HG03064 (cell line): ENCODE results near the gene TBC1D9B.

Experiments used
- ATAC-seq: cut with Tn5 transposase; IDR thresholded peaks from one replicate; pipeline ENCODE4 v1.9.1; 2021; ENCODE audit warnings: low read depth; ENCODE audit not compliant: unreplicated experiment

The TBC1D9B gene

DNA sequence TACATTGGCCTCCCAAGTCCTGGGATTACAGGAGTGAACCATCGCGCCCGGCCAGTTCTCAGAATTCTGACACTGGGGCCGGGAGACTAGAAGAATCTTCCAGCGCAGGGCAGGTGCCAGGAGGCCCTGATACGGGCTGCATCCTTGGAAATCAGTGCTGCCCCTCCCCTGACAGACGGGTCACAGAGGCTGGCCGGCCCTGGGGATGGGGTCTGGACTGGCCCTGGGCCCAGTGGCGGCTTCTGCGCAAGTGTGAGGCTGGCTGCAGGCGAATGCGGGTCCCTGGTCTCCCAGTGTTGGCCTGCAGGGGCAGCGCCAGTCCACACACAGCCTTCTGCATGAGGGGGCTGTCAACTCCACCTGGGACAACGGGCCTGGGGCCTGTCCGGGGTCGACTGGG lies 831 bp upstream of the TBC1D9B start:
- no peak for ATAC-seq

DNA sequence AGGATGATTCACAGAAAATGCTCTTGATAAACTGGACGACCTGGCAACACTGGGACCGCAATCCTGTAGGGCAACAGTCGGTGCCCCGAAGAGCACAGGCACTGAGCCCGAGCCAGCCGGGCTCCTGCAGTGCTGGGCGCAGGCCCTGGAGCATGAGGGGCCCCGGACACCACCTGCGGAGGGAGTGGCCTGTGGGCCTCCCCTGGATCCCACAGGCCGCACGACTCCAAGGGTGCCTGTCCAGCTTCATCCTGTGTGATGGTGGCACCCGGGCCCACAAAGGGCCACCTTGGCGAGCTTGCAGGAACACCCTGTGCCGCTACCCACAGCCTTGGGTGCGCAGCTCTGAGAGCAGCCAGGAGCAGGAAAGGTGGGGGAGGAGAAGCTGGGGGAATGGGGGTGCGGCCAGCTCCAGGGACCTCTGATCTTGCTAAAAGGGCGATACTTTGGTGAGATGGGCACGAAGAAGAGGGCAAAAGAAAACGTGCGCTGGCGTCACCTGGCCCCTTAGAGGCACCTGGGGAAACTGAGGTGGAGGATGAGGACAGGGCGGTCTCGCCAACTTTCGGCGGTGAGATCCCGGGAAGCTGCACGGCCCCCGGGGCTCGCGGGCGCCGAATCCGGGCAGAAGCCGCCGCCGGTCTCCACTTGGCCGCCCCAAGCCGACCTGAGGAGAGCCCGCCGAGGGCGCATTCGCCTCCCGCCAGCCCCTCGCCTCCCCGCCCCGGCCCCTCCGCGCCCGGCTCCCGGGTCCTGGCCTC lies 722 bp downstream of the TBC1D9B start:
- peak; percentile 9 for ATAC-seq

DNA sequence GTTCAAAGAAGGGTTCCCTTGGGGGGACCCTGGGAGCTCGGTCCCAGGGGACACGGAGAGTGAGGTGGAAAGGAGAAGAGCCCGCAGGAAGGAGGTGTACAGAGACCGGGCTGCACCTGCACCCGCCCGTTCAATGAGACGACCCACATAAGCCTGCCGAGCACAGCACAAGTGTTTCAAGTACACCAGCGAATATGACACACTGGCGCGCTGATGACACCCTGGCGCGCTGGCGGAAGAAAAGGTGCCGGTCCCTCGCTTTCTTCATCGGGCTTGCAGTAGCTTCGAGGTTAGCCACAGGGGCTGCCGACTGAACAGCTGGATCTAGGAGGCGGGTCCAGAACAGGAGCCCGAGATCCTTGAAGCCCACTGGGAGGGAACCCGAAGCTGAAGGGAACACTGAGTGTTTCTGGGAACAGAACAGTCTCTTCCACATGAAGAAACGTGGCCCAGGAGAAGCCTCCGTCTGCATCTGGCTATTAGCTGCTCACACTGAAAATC lies 1.4 kb downstream of the TBC1D9B start:
- ATAC-seq = no peak

DNA sequence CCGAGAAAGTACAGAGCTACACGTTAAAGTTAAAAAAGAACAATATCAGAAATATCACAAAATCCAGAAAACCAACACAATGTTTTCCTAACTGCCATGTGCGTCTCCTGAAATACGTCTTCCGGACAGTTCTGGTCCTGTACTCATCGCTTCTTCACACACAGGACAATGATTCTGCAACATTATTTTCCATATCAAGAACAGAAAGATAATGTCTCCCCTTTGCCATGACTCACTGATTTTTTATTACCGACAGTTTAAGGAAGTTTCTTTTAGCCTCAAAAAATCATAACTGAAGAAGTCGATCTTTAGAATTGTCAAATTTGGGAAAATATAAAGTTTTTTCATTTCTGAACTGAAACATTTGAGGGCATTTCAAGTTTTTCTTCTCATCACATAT lies 2.5 kb downstream of the TBC1D9B start:
- no peak for ATAC-seq

DNA sequence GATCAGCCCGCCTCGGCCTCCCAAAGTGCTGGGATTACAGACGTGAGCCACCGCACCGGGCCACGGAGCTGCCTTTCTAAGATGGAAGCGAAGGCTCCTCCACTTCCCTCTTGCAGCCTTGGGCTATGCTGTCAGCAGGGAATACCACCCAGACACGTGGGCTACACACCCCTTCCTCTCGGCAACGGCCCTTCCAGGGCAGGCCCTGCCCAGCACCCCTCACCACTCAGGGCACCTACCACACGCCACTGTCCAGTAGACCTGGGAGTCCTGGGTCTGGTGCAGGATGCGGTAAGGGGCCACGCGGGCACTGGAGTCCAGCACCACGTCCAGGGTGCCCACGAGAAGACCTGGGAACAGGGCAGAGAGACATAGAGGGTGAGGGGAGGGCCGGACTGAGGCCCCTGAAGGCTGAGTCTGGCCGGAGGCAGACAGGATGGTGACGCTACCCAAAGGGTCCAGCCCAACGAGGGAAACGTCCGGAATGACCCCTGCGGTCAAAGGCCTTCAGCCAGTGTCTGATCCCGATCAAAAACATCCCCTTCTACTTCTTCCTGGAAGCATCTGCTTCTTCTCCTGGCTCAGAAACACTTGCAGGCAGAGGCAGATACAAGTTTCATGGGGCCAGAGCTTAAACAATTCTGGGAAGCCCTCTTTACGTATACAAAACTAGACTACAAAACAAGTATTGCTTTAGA lies 3.1 kb downstream of the TBC1D9B start:
- ATAC-seq = no peak

DNA sequence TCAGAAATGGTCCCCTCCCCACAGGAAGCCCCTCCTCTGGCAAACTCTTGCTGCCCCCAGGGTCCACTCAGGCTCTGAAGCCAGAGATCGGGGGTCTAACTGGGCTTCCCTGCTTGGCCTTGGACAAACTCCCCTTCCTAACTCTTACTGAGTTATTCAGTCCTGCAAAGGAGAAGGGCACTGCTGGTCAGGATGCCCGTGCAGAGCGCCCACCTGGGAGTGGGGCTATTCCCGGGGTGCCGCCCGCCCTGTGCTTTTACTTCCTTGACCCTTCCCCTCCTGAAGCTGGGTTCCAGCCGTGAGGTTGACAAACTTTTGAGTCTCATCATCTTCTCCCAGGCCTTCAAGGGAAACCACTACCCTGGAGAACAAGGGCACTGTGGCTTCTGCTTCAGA lies 4.9 kb downstream of the TBC1D9B start:
- ATAC-seq = no peak

DNA sequence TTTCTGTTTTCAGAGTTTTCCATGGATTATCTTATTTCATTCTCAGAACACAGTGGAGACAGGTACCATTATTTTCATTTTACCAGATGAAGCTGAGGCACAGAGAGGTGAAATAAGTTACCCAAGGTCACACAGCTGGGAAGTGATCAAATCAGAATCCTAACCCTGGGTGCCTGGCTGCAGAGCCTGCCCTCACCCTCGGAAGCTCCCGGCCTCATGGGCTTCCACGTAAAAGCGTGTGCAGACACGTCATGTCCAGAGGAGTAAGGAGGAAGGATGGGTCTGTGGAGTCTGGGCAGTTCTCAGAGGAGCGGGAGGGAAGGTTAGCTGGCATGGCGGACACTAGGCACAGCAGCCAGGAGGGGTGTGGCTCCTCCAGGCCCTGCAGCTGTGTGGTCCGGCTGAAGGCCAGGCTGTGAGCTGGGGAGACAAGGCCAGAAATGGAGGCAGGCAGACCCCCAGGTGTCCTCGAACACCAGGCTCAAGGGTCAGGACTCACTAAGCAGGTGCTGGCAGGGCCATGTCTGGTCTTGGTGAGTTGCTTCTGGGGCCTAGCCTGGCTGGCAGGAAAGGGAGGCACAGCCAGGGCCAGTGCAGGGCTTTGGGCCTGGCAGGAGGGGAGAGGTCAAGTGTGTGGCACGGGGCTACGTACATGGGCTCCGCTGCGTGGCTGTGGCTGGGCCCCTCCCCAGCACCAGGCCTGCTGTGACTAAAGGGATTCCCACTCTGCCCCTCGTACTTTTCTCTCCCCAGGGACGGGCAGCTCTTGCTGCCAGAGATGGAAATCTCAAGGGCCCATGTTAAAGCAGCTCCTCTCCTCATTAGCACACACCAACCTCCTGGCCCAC lies 5.6 kb downstream of the TBC1D9B start:
- no peak for ATAC-seq

DNA sequence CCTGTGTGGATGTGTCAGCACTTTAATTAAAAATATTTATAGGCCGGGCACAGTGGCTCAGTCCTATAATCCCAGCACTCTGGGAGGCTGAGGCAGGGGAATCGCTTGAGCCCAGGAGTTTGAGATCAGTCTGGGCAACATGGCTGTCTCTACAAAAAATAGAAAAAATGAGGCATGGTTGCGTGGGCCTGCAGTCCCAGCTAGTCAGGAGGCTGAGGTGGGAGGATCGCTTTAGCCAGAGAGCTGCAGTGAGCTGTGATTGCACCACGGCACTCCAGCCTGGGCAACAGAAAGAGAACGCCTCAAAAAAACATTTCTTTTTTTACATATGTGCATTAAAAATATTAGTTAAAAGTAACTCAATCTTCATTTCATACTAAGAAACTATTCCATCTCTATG lies 6.2 kb downstream of the TBC1D9B start:
- ATAC-seq = no peak

DNA sequence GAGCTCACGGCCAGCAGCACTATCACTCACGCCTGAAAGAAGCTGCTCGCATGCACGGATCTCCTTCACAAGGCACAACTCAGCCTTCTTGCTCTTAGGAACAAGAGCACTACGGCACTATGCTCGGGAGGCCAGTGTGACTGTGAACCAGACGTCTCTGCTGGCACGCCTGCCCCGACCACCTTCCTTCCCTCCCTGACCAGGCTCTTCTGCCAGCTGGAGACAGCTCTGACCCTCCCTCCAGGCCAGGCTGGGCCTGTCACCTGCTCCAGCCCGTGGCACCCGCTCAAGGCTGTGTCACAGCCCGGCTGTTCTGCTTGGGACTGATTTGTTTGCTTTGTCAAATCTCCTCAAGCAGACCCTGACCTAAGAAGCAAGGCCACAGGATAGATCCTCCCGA lies 7.0 kb downstream of the TBC1D9B start:
- no peak for ATAC-seq

DNA sequence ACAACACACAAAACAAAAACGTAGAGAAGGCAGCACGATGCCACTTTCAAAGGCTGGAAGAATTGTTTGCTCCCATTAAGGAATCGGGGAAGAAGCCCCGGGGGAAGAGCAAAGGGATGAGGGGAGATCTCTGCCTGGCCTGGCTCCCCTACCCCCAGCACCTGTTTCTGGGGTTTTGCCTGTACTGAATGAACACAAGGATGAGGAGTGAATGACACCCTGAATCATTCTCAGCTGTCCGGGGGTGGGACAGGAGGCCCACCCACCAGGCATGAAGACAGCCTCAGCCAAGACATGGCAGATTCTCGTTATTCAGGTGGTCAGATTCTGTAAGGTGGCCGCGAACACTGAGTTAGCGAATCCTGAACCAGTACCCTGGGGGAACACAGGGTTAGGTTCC lies 7.5 kb downstream of the TBC1D9B start:
- ATAC-seq = no peak

DNA sequence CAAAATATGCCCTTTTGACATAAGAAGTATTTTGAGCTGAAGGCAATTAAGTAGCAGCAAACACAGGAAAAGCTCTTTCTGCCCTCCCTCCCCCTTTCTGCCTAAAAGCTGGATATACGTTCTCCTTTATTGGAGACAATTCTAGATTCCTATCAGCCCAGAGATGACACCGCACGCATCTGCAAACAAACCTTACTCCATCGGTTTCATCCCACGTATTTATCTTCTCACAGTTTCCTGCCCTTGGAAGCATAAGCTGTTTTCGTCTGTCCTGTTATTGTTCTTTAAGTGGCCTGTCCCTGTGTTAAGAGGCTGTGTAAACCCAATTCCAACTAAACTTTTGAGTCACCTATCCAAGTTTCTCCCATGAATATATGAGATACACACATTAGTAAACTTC lies 11.8 kb downstream of the TBC1D9B start:
- no peak for ATAC-seq

DNA sequence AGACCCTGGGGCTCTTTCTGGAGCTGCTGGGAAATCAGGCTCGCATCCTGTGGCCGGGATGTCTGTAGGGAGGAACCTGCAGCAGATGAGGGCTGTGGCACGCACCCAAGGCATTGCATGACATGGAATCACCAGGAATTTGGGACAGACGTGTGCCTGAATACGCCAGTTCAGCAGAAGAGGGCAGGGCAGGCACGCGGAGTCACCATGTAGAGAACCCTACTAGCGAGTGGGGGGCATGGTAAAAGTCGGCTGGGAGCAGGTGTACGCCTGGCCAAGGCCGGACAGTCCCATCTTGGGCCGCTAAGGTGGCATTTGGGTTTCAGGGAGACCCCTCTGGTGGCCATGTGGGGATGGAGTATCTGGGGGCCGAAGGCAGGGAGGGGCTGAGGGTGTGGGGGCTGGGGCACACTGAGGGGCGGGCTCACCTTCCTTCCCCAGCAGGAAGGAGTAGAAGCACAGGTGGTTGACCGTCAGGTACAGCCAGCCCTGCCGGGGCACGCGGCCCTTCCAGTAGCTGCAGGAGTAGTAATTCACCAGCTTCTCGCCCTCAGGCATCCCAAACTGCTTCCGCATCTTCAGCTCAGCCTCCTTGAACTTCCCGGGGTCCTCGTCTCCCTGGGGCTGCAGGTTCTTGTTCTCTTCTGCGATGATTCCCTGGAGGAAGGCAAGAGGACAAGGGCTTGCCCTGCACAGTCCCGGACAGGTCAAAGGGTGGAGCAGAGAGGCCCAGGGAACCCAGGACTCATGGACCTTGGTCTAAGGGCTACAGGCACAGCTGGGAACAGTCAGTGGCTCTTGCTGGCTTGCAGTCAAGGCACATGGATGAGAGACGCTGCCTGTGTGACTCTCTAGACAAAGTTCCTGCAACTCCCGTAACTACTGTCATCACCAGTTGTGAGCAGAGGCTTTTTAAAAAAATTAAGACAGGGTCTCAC lies 13.5 kb downstream of the TBC1D9B start:
- ATAC-seq = no peak

DNA sequence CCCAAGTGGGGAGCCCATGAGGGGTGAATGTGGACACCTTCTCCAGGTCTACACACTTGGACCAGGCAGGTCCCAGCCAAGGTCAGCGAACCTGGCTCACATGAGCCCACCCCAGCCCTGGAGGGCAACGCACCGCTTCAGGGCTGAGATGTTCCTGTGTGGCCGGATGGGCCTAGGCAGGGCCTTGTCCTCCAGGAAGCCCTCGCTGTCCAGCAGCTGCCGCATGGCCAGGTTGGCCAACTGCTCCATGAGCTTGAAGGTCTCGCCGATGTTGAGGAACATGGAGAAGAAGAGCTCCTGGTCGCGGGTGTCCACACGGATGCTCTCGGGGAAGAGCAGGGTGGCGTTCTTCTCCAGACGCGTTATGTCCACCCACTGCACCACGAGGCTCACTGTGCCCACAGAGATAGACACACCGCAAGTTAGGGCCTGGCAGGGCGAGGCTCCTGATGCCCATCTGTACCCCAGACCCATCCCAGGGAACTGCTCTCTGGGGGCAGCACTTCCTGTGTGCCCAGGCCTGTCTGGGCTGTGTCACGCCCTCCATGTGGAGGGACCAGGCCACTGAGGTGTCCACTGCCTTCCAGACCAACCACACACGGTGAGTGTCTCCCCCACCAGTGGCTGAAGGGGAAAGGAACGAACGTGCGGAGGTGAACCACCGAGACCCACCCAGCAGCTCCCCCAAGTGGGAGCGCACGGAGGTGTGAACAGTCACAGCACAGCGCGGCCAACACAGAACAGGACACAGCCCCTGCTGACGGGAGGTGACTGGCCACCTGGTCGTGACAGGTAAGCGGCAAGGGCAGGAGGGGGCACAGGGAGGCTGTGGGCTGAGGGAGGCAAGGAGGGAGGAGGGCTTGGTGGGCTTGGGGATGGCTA lies 14.4 kb downstream of the TBC1D9B start:
- ATAC-seq = no peak

DNA sequence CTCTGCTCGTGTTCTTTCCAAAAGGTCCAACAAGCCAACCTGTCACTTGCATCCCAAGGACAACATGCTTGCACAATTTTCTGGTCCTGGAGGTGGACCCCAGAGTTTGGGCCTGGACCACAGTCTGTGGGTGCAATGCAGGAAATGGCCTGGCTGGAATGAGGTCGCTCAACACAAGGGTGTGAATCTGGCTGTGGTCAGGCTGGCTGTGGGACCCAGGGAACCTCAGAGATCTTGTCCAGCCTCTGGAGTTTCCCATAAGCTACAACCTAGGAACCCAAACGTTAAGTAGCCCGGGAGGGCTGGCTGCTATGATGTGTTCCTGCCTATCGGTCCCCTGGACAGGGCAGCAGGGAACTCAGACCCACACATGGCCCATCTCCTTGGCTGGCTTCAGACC lies 15.4 kb downstream of the TBC1D9B start:
- no peak for ATAC-seq

DNA sequence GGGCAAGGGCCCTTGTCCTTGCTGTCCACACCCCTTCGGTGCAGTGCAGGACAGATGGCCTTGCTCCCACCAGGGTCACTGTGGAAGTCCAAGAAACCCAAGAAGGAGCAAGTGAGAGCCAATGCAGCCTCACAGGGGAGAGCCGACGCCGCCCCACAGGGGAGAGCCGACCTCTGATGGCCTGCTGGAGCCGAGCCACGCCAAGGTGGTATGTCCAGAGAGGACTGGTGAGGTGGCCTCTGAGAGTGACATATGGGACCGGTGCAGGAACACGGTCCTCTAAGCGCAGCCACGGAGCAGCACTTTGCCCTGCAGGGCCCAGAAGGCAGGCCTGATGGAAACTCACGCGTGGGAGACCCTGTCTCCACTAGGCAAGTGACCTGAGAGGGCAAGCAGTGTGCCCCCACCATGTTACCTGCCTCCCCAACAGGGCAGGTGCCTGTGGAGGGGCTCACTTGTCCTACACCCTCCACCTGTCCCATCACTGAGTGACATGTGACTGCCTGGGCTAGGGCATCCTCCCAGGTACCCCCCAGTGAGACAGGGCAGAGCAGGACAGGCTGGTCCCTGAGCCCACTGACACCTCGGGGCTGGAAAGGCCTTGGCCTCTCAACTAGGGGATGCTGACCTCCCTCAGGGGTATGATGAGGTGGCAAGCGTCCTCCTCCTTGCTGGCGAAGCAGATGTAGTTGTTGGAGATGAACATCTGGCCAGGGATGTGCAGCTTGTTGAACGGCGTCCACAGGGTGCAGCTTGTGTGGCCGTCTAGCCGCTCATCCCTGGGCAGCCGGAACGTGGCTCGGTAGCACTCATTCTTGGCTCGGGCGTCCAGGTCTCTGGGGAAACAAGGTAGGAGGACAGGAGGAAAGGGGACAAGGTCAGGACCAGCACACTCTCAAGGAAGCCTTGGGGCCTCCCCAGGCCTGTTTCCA lies 16.7 kb downstream of the TBC1D9B start:
- ATAC-seq = no peak

DNA sequence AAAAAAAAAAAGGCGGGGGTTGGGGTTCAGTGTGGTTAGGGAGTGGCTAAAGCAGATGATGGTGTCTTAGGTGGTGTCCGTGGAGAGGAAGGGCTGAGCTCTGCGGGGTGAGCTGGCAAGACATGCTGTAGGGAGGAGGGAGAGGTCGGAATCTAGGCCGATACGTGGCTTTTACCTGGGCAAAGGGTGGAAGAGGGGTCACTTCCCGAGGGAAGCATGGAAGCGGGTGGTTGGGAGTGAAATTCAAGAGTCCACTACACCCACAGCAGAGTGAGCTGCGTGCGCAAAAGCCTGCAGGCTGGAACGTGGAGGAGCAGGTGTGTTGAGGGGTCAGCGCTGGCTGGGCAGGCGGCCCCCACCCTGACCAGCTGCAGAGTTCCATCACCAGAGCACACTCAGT lies 17.8 kb downstream of the TBC1D9B start:
- no peak for ATAC-seq

DNA sequence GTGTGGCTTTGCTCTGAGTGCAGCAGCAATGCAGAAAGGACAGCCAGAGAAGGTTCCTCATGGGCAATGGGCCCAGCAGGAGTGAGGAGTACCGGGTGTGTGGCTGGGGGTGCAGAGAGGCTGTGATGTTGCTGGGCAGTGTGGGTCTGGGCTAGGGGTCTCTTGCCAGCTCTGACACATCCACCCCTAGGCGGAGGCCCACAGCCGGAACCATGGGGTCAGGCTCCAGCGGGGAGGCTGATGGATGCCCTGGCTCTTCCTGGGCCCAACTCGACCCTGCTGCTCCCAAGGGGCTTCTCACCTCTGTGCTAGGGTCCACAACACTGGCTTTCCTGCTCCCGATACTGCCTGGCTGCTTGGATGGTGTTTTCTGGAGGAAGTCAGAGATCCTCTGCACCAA lies 19.9 kb downstream of the TBC1D9B start:
- no peak for ATAC-seq

DNA sequence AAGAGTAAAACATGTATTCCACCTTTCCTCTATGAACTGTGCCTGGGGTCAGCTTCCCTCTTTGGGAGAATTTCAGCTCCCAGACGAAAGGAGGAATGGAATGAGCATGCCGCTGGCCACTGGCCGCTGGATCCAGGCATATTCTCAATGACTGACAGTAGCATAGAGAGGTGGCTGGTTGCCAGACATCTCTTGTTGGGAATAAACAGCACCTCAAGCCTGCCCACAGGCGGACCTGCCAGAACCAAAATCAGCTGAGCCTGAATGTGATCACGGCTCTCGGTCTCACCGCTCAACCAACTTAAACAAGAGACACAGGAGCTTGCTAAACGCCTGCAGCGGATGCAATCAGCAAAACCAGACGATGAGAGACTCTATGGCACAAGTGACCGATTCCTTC lies 20.6 kb downstream of the TBC1D9B start:
- no peak for ATAC-seq
